ENCODE data around the gene CERS4. TPM values are rescaled to one million over a fixed set of nuclear protein-coding genes. Genes with fewer than 3 reads are reported as not detected.
"Not testable (repeated sequence)": the region's sequence is repeated elsewhere in the genome, so short reads cannot be mapped to it uniquely, and the experiment has no call there.

The CERS4 gene
- total RNA-seq, 1 experiment from 2014 or later, result 66.9 TPM

GRCh38 chr19:8204961-8205360, 4.2 kb upstream of the CERS4 start:
- no peaks in the 10 kb centered on the region for H3K27me3 Mint-ChIP-seq (ENCODE audit: insufficient read depth, unreplicated experiment)
- no TSS peak for BruUV-seq (replicated peaks)
- ChIA-PET CTCF (no interaction called here), POLR2A (no interaction called here)
- Histone ChIP-seq H3K36me3 (ENCODE audit: control insufficient read depth, insufficient read depth, low read length) (no peaks in the 10 kb centered on the region), H3K9me3 (no peaks in the 10 kb centered on the region), H3K4me3 (ENCODE audit: low read depth, low read length) (no peak overlapping the region), H3K4me1 (peaks cover 33% of the 10 kb centered on the region), H3K27me3 (replicated peaks; ENCODE audit: control insufficient read depth, insufficient read depth, low read length) (no peaks in the 10 kb centered on the region)
- DNase-seq, result no peak
- intact Hi-C loops (cut with micrococcal nuclease; ENCODE audit: unreplicated experiment), result loop anchor here (5.0 kb wide), 2 partner anchors 42 to 48 kb away; no protein-coding TSS in a partner anchor
- H3K36me3 Mint-ChIP-seq (ENCODE audit: insufficient read depth, unreplicated experiment), result peaks cover 4% of the 10 kb centered on the region
- H3K4me1 Mint-ChIP-seq (ENCODE audit: low read depth, unreplicated experiment), result peaks cover 29% of the 10 kb centered on the region
- TF ChIP-seq, protein P1, sequence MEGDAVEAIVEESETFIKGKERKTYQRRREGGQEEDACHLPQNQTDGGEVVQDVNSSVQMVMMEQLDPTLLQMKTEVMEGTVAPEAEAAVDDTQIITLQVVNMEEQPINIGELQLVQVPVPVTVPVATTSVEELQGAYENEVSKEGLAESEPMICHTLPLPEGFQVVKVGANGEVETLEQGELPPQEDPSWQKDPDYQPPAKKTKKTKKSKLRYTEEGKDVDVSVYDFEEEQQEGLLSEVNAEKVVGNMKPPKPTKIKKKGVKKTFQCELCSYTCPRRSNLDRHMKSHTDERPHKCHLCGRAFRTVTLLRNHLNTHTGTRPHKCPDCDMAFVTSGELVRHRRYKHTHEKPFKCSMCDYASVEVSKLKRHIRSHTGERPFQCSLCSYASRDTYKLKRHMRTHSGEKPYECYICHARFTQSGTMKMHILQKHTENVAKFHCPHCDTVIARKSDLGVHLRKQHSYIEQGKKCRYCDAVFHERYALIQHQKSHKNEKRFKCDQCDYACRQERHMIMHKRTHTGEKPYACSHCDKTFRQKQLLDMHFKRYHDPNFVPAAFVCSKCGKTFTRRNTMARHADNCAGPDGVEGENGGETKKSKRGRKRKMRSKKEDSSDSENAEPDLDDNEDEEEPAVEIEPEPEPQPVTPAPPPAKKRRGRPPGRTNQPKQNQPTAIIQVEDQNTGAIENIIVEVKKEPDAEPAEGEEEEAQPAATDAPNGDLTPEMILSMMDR (IDR thresholded peaks at IDR 0.05; ENCODE audit: insufficient read depth in 1 of 2, low read depth in 1 of 2, low read length in 1 of 2, severe bottlenecking in 1 of 2, unreplicated experiment in 1 of 2), result no peak
- H3K27ac Mint-ChIP-seq (ENCODE audit: unreplicated experiment), result no peak overlapping the region
- no peak overlapping the region for H3K4me3 Mint-ChIP-seq (ENCODE audit: unreplicated experiment)
- no peaks in the 10 kb centered on the region for H3K9me3 Mint-ChIP-seq (ENCODE audit: unreplicated experiment)

- H3K4me1 Mint-ChIP-seq (ENCODE audit: low read depth, unreplicated experiment), result peaks cover 35% of the 10 kb centered on the region
- peaks cover 9% of the 10 kb centered on the region for H3K36me3 Mint-ChIP-seq (ENCODE audit: insufficient read depth, unreplicated experiment)
- no peaks in the 10 kb centered on the region for H3K9me3 ChIP-seq
- peak; percentile 30 to 52 for DNase-seq
- no peak overlapping the region for H3K4me3 ChIP-seq (ENCODE audit: low read depth, low read length)
- ChIA-PET POLR2A (interaction anchor here (0.6 to 0.7 kb wide), 2 partner anchors 37 to 318 kb away, joined by 3 read pairs; no protein-coding TSS in a partner anchor), CTCF (interaction anchor here (0.6 to 0.7 kb wide), 2 partner anchors 204 to 233 kb away, joined by 3 to 6 read pairs; no protein-coding TSS in a partner anchor)
- no peak overlapping the region for H3K4me3 Mint-ChIP-seq (ENCODE audit: unreplicated experiment)
- intact Hi-C loops (cut with micrococcal nuclease; ENCODE audit: unreplicated experiment), result loop anchor here (5.0 kb wide), 2 partner anchors 41 to 49 kb away; no protein-coding TSS in a partner anchor
- TF ChIP-seq, protein P1 (IDR thresholded peaks at IDR 0.05; ENCODE audit: insufficient read depth in 1 of 2, low read depth in 1 of 2, low read length in 1 of 2, severe bottlenecking in 1 of 2, unreplicated experiment in 1 of 2), result no peak
- no peaks in the 10 kb centered on the region for H3K27me3 Mint-ChIP-seq (ENCODE audit: insufficient read depth, unreplicated experiment)
- BruUV-seq (replicated peaks), result no TSS peak
- no peaks in the 10 kb centered on the region for H3K9me3 Mint-ChIP-seq (ENCODE audit: unreplicated experiment)
- H3K27me3 ChIP-seq (replicated peaks; ENCODE audit: control insufficient read depth, insufficient read depth, low read length), result no peaks in the 10 kb centered on the region
- peaks cover 45% of the 10 kb centered on the region for H3K4me1 ChIP-seq
- no peaks in the 10 kb centered on the region for H3K36me3 ChIP-seq (ENCODE audit: control insufficient read depth, insufficient read depth, low read length)
- H3K27ac Mint-ChIP-seq (ENCODE audit: unreplicated experiment), result peak overlapping the region; percentile 63
These were observed 2.8 kb upstream of the CERS4 start for GRCh38 chr19:8206147-8207087.

DNA sequence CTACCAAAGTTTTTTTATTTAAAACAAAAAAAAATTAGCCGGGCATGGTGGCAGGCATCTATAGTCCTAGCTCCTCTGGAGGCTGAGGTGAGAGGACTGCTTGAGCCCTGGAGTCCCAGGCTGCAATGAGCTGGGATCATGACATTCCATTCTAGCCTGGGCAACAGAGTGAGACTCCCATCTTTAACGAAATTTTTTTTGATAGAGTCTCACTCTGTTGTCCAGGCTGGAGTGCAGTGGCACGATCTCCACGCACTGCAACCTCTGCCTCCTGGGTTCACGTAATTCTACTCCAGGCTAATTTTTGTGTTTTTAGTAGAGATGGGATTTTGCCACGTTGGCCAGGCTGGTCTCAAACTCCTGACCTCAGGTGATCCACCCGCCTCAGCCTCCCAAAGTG, 1.8 kb upstream of the CERS4 start:
- H3K36me3 Mint-ChIP-seq (ENCODE audit: insufficient read depth, unreplicated experiment), result peaks cover 17% of the 10 kb centered on the region
- H3K4me1 Mint-ChIP-seq (ENCODE audit: low read depth, unreplicated experiment), result peaks cover 43% of the 10 kb centered on the region
- CTCF ChIA-PET; H3K27me3 ChIP-seq (replicated peaks; ENCODE audit: control insufficient read depth, insufficient read depth, low read length); H3K9me3 Mint-ChIP-seq (ENCODE audit: unreplicated experiment); H3K4me3 Mint-ChIP-seq (ENCODE audit: unreplicated experiment); BruUV-seq (replicated peaks); H3K4me3 ChIP-seq (ENCODE audit: low read depth, low read length); H3K27me3 Mint-ChIP-seq (ENCODE audit: insufficient read depth, unreplicated experiment); DNase-seq; POLR2A ChIA-PET; H3K36me3 ChIP-seq (ENCODE audit: control insufficient read depth, insufficient read depth, low read length); H3K9me3 ChIP-seq; H3K27ac Mint-ChIP-seq (ENCODE audit: unreplicated experiment): not testable (repeated sequence)
- H3K4me1 ChIP-seq, result peaks cover 46% of the 10 kb centered on the region
- intact Hi-C loops (cut with micrococcal nuclease; ENCODE audit: unreplicated experiment), result loop anchor here (5.0 kb wide), 2 partner anchors 40 to 50 kb away; no protein-coding TSS in a partner anchor

All from Caco-2 (cell line).